ENCODE data around the gene C16orf82. TPM values are rescaled to one million over a fixed set of nuclear protein-coding genes. Genes with fewer than 3 reads are reported as not detected.

Gene C16orf82
- total and polyA plus RNA-seq, 2 of the 8 experiments (the other 6 are each of a cell fraction or from before 2014, with no cell fraction given) = not detected

- H3K27me3 ChIP-seq (replicated peaks in 1 of 4; ENCODE audit: control insufficient read depth in 3 of 4, extremely low read depth in 1 of 4, insufficient read depth in 3 of 4, low read length in 3 of 4) = no peaks in the 10 kb centered on the region
- no peak overlapping the region for H2AK5ac ChIP-seq (ENCODE audit: low read depth, low read length)
- no peak overlapping the region for H3K27ac ChIP-seq (ENCODE audit: low read depth, low read length)
- H2BK5ac ChIP-seq (ENCODE audit: low read depth, low read length) = no peak overlapping the region
- no peaks in the 10 kb centered on the region; the same call in 1 of the 2 replicates for H3K23me2 ChIP-seq (ENCODE audit: low read depth, low read length)
- ChIA-PET POLR2A (ENCODE audit: partially characterized antibody) (no interaction called here), CTCF (ENCODE audit: partially characterized antibody) (interaction anchor here (1.0 kb wide), 1 partner anchor 10 kb away, joined by 3 read pairs; no protein-coding TSS in a partner anchor)
- H3K79me1 ChIP-seq (ENCODE audit: low read depth, low read length) = no peaks in the 10 kb centered on the region
- H3K56ac ChIP-seq (replicated peaks; ENCODE audit: insufficient read length, low read depth, low read length) = no peak overlapping the region
- H4K91ac ChIP-seq (replicated peaks; ENCODE audit: insufficient read length, low read length) = no peak overlapping the region
- H4K5ac ChIP-seq (ENCODE audit: insufficient read length, low read depth, low read length) = no peak overlapping the region
- peaks cover 5 to 6% of the 10 kb centered on the region in 2 experiments; a peak in 2 of 4 replicates for H3K9me3 ChIP-seq (ENCODE audit: insufficient read depth in 2 of 2, low read depth in 1 of 2, low read length in 1 of 2)
- H4K20me1 ChIP-seq (replicated peaks in 1 of 2; ENCODE audit: control insufficient read depth in 1 of 2, insufficient read depth in 2 of 2, low read length in 2 of 2) = no peaks in the 10 kb centered on the region
- peaks cover 0 to 2% (median 0%) of the 10 kb centered on the region in 4 experiments; a peak in 1 of 7 replicates for H3K4me1 ChIP-seq (replicated peaks in 1 of 4; ENCODE audit: control insufficient read depth in 3 of 4, insufficient read depth in 4 of 4, low read length in 3 of 4)
- no peak overlapping the region for H2BK15ac ChIP-seq (ENCODE audit: low read length)
- H3K4ac ChIP-seq (replicated peaks; ENCODE audit: insufficient read length, low read depth, low read length) = no peak overlapping the region
- H2AFZ ChIP-seq (ENCODE audit: low read length) = no peak overlapping the region
- DNase-seq (ENCODE audit: low read depth in 1 of 2, low spot score in 2 of 2) (no peak), FAIRE-seq (no peak)
- no peak overlapping the region for H3K23ac ChIP-seq (ENCODE audit: insufficient read length)
- no peak overlapping the region for H2BK120ac ChIP-seq (replicated peaks; ENCODE audit: low read depth, low read length)
- H3K14ac ChIP-seq (ENCODE audit: insufficient read length) = no peak overlapping the region
- H3K4me3 ChIP-seq (ENCODE audit: extremely low read depth in 1 of 4, insufficient read depth in 2 of 4, low read depth in 3 of 4, low read length in 4 of 4) = no peak overlapping the region
- no peak overlapping the region for H3K18ac ChIP-seq (ENCODE audit: extremely low read depth, low read length)
- WGBS, 2 experiments (ENCODE audit: extremely low coverage in 1 of 2, insufficient coverage in 1 of 2, insufficient read length in 1 of 2, insufficient replicate concordance in 2 of 2, low coverage in 1 of 2, low lambda C conversion rate in 2 of 2, missing lambda C conversion rate in 1 of 2) = 96% methylated on average over 23 of the region's 23 CpGs; no CpG with 5 or more reads in 1 of the 2 experiments
- no peak overlapping the region for H4K8ac ChIP-seq (ENCODE audit: extremely low read depth, insufficient read depth, low read length)
- no peaks in the 10 kb centered on the region for H3K79me2 ChIP-seq (ENCODE audit: control insufficient read depth in 1 of 2, insufficient read depth in 2 of 2, low read length in 2 of 2)
- TF ChIP-seq TBP (IDR thresholded peaks at IDR 0.05; ENCODE audit: low read depth, low read length) (no peak), RBBP5 (IDR thresholded peaks at IDR 0.05; ENCODE audit: borderline replicate concordance, low read depth, low read length) (no peak), CTBP2 (IDR thresholded peaks at IDR 0.05; ENCODE audit: borderline replicate concordance, insufficient read depth, insufficient read length, low read length) (no peak), EGR1 (IDR thresholded peaks at IDR 0.05; ENCODE audit: borderline replicate concordance, low read depth, low read length) (no peak), JUN (IDR thresholded peaks at IDR 0.05; ENCODE audit: low read depth, low read length) (no peak)
- no peak overlapping the region for H2BK12ac ChIP-seq (ENCODE audit: low read depth, low read length)
- no peak overlapping the region for H2BK20ac ChIP-seq (ENCODE audit: low read length)
- H3K9ac ChIP-seq (replicated peaks in 1 of 4; ENCODE audit: extremely low read depth in 1 of 4, low read depth in 3 of 4, low read length in 3 of 4) = no peak overlapping the region
- H3K36me3 ChIP-seq (ENCODE audit: control insufficient read depth in 2 of 4, insufficient read depth in 4 of 4, low read length in 3 of 4) = no peaks in the 10 kb centered on the region
- H3K4me2 ChIP-seq (ENCODE audit: insufficient read depth in 1 of 2, low read depth in 2 of 2, low read length in 2 of 2) = no peak overlapping the region
These were observed 26.0 kb upstream of the C16orf82 start for GRCh38 chr16:27040732-27041131.
